ENCODE measurements around the gene RNASE1.
"Not testable (repeated sequence)": the region's sequence is repeated elsewhere in the genome, so short reads cannot be mapped to it uniquely, and the experiment has no call there.

RNASE1 gene

GRCh38 chr14:20775901-20776300 is 26.7 kb downstream of the RNASE1 start:
- TF ChIP-seq CTCF (conservative IDR thresholded peaks at IDR 0.05; ENCODE audit: low read depth) = no peak
- ChIA-PET CTCF (no interaction called here), POLR2A (ENCODE audit: low non-redundant PET) (no interaction called here)
- DNase-seq (ENCODE audit: low spot score) = no peak
- no peak overlapping the region for H3K27ac ChIP-seq

GRCh38 chr14:20775043-20775442 is 27.6 kb downstream of the RNASE1 start:
- no peak overlapping the region for H3K27ac ChIP-seq
- DNase-seq (ENCODE audit: low spot score) = no peak
- TF ChIP-seq CTCF (conservative IDR thresholded peaks at IDR 0.05; ENCODE audit: low read depth) = no peak
- POLR2A ChIA-PET (ENCODE audit: low non-redundant PET) = no interaction called here
- CTCF ChIA-PET = no interaction called here

GRCh38 chr14:20774258-20774824 is 28.3 kb downstream of the RNASE1 start:
- CTCF ChIA-PET = interaction anchor here (0.6 kb wide), 1 partner anchor 199 kb away, joined by 3 read pairs; no protein-coding TSS in a partner anchor
- POLR2A ChIA-PET (ENCODE audit: low non-redundant PET) = no interaction called here

GRCh38 chr14:20772650-20773049 is 30.0 kb downstream of the RNASE1 start:
- POLR2A ChIA-PET (ENCODE audit: low non-redundant PET) = no interaction called here
- no peak for DNase-seq (ENCODE audit: low spot score)
- CTCF ChIA-PET = no interaction called here
- H3K27ac ChIP-seq = no peak overlapping the region
- TF ChIP-seq CTCF (conservative IDR thresholded peaks at IDR 0.05; ENCODE audit: low read depth) = no peak

More at GRCh38 chr14:20774258-20774824, 28.3 kb downstream of the RNASE1 start:
- H3K27ac ChIP-seq = no peak overlapping the region
- no peak for DNase-seq (ENCODE audit: low spot score)
- TF ChIP-seq CTCF (conservative IDR thresholded peaks at IDR 0.05; ENCODE audit: low read depth) = no peak

GRCh38 chr14:20769421-20769820 is 33.2 kb downstream of the RNASE1 start:
- POLR2A ChIA-PET (ENCODE audit: low non-redundant PET) = no interaction called here
- CTCF ChIA-PET = no interaction called here
- no peak for DNase-seq (ENCODE audit: low spot score)
- no peak for TF ChIP-seq CTCF (conservative IDR thresholded peaks at IDR 0.05; ENCODE audit: low read depth)
- H3K27ac ChIP-seq = no peak overlapping the region

- TF ChIP-seq CTCF (conservative IDR thresholded peaks at IDR 0.05; ENCODE audit: low read depth) = no peak
- no peak overlapping the region for H3K27ac ChIP-seq
- no peak for DNase-seq (ENCODE audit: low spot score)
- POLR2A ChIA-PET (ENCODE audit: low non-redundant PET) = no interaction called here
- CTCF ChIA-PET = no interaction called here
Measured at GRCh38 chr14:20768593-20768892, 34.1 kb downstream of the RNASE1 start.

- peak; percentile 57 for DNase-seq (ENCODE audit: low spot score)
- CTCF ChIA-PET = no interaction called here
- H3K27ac ChIP-seq = no peak overlapping the region
- POLR2A ChIA-PET (ENCODE audit: low non-redundant PET) = no interaction called here
- TF ChIP-seq CTCF (conservative IDR thresholded peaks at IDR 0.05; ENCODE audit: low read depth) = no peak
Measured at GRCh38 chr14:20760950-20761349, 41.7 kb downstream of the RNASE1 start.

GRCh38 chr14:20759465-20759864 is 43.2 kb downstream of the RNASE1 start:
- CTCF ChIA-PET; H3K27ac ChIP-seq; DNase-seq (ENCODE audit: low spot score); POLR2A ChIA-PET (ENCODE audit: low non-redundant PET): not testable (repeated sequence)
